ENCODE data around the gene RTKN2. TPM values are rescaled to one million over a fixed set of nuclear protein-coding genes. Genes with fewer than 3 reads are reported as not detected.

Gene RTKN2
- total and polyA plus RNA-seq, 10 of the 15 experiments (the other 5 are each of a cell fraction or from before 2014, with no cell fraction given) = 0.10 TPM; not detected in 9

- TF ChIP-seq GABPA (IDR thresholded peaks at IDR 0.05; ENCODE audit: low read depth) (peak; percentile 31; the same call in 1 of the 2 replicates), TCF3 (IDR thresholded peaks at IDR 0.05; ENCODE audit: borderline replicate concordance, insufficient read depth, low read depth, low read length) (peak; percentile 66; the same call in 1 of the 2 replicates), NFIC (IDR thresholded peaks at IDR 0.05; ENCODE audit: low read depth, low read length) (peak; percentile 76), BCLAF1 (IDR thresholded peaks at IDR 0.05) (no peak), MEF2A (IDR thresholded peaks at IDR 0.05; ENCODE audit: insufficient read depth, low read depth, low read length) (peak; percentile 37; the same call in 1 of the 2 replicates), JUNB (IDR thresholded peaks at IDR 0.05) (peak; percentile 31; the same call in 1 of the 2 replicates), RUNX3 (IDR thresholded peaks at IDR 0.05; ENCODE audit: low read length) (peak; percentile 91), EED (IDR thresholded peaks at IDR 0.05; ENCODE audit: low read depth) (0 out of 2 replicates have a peak, but pooled peaks have one; percentile 23)
These were observed 85.2 kb downstream of the RTKN2 start (continued) for GRCh38 chr10:62183442-62183841.

GRCh38 chr10:62182595-62182994 lies 86.0 kb downstream of the RTKN2 start:
- WGBS (ENCODE audit: insufficient coverage, insufficient replicate concordance, low lambda C conversion rate, missing lambda C conversion rate) = 84% methylated on average over 4 of the region's 4 CpGs
- no peaks in the 10 kb centered on the region for H3K36me3 ChIP-seq (ENCODE audit: control insufficient read depth in 2 of 2, insufficient read depth in 2 of 2, low read length in 1 of 2)
- H3K4me3 ChIP-seq = no peak overlapping the region
- no peak overlapping the region for H3K27ac ChIP-seq (ENCODE audit: control insufficient read depth, insufficient read depth)
- H3K9ac ChIP-seq (ENCODE audit: control insufficient read depth, insufficient read depth, low read length) = no peak overlapping the region
- no peak for ATAC-seq
- H3K4me1 ChIP-seq (ENCODE audit: control insufficient read depth, insufficient read depth, low read length) = peaks cover 7% of the 10 kb centered on the region
- intact Hi-C loops (cut with micrococcal nuclease; ENCODE audit: unreplicated experiment) (loop anchor here (5.0 kb wide), 1 partner anchor 60 kb away; no protein-coding TSS in a partner anchor), in situ Hi-C loops (cut with MboI) (no loop called here)
- ChIA-PET POLR2A (no interaction called here), SMC1A (ENCODE audit: uncharacterized antibody, unreplicated experiment) (no interaction called here), RAD21 (ENCODE audit: unreplicated experiment) (no interaction called here), CTCF (interaction anchor here (0.6 kb wide), 1 partner anchor 12 kb away, joined by 3 read pairs; no protein-coding TSS in a partner anchor)
- no peaks in the 10 kb centered on the region for H3K79me2 ChIP-seq (ENCODE audit: control insufficient read depth, insufficient read depth, low read length)
- H2AFZ ChIP-seq (ENCODE audit: control insufficient read depth, low read depth, low read length) = no peak overlapping the region
- BruUV-seq (replicated peaks) = no TSS peak
- no peak overlapping the region for H3K4me2 ChIP-seq (ENCODE audit: control insufficient read depth, insufficient read depth)
- no peak for DNase-seq (ENCODE audit: low read depth, low spot score)
- no peaks in the 10 kb centered on the region for H3K27me3 ChIP-seq (replicated peaks in 1 of 2; ENCODE audit: control insufficient read depth in 2 of 2, insufficient read depth in 2 of 2, low read length in 1 of 2)
- no peak for FAIRE-seq
- H4K20me1 ChIP-seq (ENCODE audit: control insufficient read depth, insufficient read depth) = no peaks in the 10 kb centered on the region
- no peak for TF ChIP-seq CREB1 (IDR thresholded peaks at IDR 0.05; ENCODE audit: low read depth)
- no peaks in the 10 kb centered on the region for H3K9me3 ChIP-seq (replicated peaks; ENCODE audit: control insufficient read depth, insufficient read depth, low read length)
